GM19351 (cell line): ENCODE results near the gene MTCL1.
"Not testable (repeated sequence)": the region's sequence is repeated elsewhere in the genome, so short reads cannot be mapped to it uniquely, and the experiment has no call there.

Source experiments
- ATAC-seq: cut with Tn5 transposase; IDR thresholded peaks from one replicate; pipeline ENCODE4 v1.9.1; 2021; ENCODE audit warnings: mild to moderate bottlenecking, moderate library complexity; ENCODE audit not compliant: unreplicated experiment

MTCL1 gene

DNA sequence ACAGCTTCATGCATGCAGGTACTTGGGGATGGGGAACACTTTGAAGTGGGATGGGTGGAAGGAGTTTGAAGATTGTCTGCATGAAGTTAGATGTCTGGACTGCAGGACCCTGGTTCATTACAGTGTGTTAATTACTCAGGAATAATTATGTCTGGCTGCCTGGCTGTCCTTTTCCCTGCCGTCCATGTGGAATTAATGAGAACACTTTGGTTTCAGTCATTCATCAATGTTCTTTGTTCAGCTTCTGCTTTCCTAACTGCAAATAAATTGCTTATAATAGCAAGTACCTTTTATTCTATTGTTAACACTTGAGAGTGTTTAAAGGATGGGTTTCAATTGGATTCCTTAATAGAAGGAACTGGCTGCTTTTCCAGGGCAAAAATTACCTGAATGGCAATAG, 35.8 kb downstream of the MTCL1 start:
- no peak for ATAC-seq

DNA sequence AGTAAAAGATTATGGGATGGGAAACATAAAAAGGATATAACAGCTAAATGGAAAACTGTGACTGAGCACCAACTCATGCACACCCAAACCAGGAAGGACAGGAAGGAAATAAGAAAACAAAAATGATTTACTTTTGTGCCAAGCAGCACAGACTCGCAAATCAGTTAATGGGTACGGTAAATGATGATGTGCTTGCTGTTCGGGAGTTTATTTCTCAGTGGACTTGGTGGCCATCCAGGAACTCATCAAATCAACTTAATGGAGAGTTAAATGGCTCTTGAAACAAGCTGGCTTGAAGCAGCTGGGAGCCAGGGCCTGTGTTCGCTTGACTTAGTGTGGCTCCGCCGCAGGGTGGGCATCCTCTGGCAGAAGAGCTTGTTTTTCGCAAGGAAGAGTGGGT, 36.2 kb downstream of the MTCL1 start:
- no peak for ATAC-seq

DNA sequence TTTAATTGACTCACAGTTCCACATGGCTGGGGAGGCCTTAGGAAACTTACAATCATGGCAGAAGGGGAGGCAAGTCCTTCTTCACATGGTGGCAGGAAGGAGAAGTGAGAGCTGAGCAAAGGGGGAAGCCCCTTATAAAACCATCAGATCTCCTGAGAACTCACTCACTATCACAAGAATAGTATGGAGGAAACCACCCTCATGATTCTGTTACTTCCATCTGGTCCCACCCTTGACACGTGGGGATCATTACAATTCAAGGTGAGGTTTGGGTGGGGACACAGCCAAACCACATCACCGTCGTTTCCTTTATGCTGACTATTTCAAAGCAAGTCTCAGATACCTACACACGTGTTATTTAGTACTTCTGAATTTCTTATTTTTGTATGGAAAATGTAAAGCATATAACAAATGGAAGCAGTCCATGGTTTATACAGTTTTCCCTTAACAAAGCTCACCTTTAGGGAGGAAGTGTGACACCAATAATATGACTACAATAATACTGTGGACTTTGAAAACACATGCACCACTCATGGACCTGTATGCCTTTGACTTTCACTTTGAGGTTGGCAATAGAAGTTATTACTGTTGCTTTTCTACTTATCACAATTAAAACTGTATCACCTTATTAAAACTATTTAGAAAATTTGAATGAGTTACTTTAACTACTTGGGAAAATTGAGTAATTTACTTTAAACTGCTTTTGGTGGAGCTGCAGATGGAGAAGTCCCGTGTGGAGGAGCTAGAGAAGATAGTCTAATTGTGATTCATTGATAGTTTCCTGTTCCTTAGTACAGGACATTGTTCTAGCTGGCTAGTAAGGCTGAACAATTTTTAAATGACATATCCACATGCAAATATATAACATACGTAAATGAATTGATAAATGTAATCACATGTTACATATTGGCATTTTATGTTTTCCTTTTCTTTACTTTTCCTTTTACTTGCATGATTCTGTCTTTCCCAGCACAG, 37.3 kb downstream of the MTCL1 start:
- no peak for ATAC-seq

DNA sequence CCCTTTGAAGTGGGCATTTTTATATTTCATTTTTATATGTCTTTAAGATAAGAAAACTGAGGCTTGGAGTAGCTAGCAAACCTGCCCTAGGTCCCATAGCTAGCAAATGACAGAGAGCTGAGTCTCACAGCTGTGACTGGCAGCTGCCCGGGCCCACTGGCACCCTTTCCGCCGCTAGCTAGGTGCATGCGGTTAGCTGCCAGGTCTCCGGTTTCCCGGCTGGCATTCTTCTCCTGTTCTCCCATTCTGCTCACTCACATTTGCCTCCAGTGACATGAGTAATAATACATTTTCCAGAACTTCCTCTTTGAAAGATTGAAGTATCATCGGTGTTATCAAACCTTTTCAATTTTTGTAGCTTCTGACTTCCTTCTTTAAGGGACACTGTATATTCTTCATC, 38.7 kb downstream of the MTCL1 start:
- no peak for ATAC-seq

DNA sequence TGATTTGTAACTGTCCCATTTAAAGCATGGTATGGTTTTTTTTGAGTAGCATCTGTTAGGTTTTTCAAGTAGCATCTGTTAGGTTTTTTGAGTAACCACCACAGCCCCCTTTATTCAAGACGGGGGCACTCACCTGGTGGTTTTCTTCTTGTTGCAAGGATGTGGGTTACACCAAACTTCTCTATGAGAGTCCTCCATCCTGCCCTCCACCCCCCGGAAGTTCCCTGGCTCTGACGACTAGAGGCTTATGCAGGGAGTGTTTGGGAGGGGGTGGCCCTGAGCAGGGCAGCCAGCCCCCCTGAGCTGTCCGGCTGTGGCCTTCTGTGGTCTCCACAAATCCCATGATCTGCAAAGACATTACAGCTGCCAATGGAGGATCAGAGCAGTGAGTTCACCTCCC, 39.3 kb downstream of the MTCL1 start:
- ATAC-seq, result no peak

DNA sequence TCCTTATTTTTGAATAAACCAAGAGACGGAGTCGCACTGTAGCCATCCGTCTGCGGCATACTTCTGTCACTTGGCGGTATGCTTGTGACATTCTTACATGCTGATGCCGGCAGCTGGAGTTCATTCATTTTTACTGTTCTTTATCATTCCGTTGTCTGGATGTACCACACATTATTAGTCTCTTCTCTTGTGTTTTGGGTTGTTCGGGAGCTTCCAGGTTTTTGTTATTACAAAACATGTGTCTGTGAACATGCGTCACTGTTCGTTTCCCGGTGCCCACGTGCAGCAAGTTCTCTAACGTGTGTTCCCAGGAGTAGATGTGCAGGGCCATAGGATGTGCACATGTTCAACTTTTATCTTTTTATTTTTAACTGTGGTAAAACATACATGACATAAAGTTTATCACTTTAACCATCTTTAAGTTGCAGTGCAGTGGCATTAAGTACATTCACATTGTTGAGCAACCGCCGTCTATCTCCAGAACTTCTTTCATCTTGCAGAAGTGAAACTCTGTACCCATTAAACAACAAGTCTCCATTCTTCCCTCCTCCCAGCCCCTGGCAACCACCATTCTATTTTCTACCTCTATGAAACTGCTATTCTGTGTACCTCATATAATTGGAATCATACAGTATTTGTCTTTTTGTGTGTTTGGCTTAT, 40.1 kb downstream of the MTCL1 start:
- ATAC-seq, result no peak

DNA sequence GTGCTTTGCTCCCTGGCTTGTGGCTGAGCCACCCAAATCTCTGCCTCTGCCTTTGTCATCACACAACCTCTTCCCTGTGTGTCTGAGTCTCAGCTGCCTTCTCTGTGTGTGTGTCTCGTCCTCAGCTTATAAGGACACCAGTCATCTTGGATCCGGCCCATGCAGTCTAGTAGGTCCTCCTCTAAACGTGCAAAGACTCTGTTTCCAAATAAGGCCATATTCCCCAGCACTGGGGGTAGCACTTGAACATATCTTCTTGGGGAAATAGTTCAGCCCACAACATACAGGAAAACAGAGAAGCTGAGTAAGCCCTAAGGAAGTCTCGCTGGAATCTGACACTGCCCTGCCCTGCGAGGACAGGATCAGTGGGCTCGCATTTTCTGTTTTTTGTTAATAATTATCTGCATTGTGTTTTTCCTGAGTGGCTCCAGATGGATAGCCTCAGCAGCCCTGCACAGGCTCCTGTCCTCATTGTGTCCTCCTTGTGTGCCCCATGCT, 42.1 kb downstream of the MTCL1 start:
- ATAC-seq, result no peak

DNA sequence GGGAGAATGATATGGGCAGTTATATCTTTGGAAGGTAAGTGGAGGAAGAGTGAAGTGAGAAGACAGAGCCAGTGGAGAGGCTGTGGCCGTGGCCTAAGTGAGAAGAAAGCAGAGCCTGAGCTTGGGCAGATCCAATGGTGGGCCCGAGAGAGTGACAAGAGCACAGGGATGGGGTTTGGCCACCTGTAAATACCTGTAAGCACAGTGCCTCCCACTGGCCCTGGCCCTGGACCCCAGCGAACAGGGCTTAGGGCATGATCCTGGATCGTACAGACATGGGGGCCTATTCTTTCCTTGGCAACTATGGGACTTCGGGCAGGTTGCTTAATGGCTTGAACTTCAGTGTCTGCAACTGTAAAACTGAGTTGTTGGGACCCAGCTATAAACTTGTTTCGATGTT, 44.1 kb downstream of the MTCL1 start:
- ATAC-seq, result no peak

DNA sequence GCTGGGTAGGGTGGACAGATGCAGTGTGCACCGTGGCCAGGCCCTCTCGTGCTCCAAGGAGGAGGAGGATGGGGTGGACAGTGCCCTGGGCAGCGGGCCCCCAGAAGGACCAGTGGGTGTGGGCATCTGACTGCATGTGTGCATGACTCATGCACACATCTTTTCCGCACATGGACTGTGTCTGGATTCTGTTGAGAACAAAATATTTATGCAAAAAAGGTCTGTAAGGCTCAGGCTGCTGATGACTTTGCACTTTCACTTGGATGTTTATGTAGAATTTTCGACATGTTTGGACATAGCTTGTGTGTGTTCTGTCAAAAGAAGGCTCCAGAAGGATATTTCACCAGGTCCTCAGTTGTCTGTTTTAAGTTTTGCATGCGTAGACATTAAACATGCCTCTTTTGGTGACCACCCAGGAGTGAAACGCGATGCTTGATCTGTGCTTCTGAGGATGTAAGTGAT, 45.6 kb downstream of the MTCL1 start:
- ATAC-seq, result no peak

DNA sequence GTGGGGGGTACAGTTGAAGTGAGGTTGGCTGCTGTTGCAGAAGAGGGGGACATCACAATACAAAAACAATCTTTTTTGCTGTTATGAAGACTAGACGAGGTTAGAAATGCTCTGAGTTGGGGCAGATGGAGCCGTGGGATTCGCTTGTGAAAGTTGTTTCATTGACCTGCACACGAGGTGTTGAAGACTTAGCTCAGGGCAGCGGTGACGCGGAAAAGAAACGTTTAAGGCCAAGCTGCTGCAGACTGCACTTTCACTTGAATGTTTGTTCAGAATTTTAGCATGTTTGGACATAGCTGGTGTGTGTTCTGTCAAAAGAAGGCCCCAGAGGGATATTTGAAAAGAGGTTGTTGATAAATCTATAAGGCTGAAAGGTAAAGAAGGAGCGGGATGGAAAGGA, 46.3 kb downstream of the MTCL1 start:
- no peak for ATAC-seq

DNA sequence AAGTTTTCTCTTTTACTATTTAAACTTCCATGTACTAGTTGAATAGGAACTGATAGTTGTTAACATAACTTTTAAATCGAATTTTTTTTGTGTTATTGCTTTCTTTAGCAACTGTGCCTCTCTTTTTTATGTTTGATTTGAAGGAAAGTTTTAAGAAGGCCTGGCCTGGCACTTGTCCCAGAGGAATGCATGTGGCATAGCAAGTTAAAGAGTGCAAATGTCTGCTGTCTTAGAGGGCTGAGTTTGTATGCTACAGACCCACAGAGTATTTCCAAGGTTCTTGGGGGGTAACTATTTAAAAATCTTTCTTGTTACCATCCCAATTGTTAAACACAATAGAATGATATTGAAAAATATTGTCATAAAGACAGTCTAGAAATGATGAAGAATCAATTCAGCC, 47.0 kb downstream of the MTCL1 start:
- no peak for ATAC-seq

DNA sequence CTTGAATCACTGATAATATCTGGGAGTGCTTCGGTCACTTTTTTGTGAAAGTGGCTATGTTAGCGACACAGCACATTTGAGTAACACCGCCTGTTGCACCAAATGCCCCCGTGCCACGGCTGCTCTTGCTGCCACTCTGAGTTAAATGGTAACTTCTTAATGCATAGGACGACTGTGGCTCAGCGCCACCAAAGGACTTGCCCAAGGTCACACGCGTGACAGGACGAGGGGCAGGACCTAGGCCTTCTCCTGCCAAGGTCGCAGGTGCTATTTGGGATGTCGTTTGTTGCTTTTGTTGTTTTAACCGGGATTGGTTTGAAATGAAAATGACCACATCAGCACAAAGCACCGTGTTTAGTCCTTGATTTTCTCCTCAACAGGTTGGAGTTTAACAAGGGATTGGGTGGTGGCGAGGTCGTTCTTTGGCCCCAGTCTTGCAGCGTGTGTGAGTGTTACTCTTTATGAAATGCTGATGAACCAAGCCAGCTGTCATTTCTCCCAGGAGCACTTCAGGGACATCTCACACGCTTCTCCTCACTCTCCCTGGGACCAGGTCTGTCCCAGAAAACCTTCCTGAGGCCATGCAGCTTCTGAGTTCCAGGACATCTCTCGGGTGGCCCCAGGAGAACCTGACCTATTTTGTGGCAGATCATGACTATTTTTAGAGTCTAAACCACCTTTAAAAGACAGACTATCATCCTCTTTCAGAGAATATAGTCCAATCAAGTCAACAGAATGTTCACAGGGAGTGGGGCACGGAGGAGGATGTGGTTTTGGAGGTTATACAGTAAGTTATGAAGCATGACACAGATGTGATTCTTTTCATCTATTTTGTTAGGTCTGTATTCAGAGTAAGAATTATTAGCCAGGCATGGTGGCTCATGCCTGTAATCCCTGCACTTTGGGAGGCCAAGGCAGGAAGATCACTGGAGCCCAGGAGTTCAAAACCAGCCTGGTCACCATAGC, 49.9 kb downstream of the MTCL1 start:
- peak; percentile 67 for ATAC-seq

DNA sequence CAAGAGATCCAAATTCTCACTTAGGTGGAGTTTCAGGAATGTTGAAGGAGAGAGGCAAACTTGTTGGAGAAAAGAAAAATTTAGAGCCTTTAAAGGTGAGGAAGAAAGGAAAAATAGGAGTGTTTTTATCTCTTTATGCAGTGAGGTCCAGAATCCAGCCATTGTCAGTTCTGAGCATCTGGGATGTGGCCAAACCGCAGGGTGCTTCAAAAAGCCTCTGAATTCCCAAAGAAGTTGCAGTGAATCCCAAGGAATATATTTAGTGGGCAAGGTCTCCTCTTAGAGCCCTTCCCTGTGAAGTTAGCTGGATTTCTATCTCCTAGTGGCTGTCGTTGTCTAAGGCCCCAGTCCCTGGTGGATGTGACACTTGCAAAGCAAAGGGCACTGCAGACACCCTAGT, 51.2 kb downstream of the MTCL1 start:
- ATAC-seq, result no peak

DNA sequence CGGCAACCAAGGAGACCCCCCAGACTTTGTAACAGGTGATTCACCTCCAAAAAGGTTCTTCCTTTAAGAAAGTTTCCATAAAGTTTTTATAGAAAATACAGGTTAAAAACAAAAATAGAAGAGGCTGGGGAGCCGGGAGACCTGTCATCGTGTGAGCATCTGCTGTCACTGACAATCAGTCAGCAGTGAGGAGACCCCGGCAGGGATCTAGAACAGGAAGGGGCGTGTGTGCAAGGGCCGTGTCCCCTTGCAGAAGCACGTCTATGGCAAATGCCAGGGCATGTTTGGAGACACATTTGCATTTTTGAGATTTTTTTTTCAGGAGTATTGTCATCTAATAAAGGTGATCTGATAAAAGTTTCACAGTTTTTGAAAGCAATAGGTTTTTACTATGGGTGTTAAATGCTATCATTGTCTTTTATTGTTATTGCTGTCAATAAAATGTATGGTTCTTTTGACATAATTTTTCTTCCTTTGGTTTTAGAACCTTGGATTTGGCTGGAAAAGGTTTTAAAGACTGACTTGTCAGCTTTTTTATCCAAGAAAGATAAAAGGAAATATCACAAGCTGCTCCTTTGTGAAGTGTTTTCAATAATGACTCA, 52.1 kb downstream of the MTCL1 start:
- no peak for ATAC-seq

DNA sequence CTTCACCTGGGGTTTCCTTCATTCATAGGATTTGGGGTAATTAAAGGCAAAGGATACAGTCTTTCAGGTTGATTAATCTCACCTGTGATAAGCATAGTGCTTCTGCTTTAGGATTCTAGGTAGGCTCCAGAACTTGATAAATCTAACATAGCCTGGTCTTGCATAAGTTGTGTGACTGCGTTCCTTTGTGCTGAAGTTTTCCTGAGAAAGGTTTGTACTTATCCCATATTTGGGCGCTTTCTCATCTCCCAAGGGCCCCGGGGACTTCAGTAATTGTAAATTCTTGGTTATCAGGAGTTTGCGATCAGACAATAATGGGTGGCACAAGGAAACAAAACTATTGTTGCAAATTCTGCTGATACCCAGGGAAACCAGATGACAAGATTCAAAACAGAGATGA, 53.1 kb downstream of the MTCL1 start:
- no peak for ATAC-seq

DNA sequence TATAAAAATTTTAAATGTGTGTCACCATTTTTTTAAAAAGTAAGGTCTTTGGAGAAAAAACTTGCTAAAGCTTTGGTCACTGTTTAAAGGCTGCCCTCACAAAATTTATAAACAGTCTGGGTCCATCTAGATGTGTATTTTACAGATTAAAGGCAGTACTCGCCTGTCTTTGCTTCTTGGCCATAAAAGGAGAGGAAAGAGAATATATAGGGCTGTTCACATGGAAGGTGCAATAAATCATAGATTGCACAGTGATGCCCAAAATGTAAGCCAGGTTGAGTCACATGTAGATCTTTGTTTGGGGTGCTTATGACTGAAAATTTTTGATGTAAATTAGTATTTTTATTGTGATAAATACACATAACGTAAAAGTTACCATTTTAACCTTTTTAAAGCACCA, 55.6 kb downstream of the MTCL1 start:
- no peak for ATAC-seq

DNA sequence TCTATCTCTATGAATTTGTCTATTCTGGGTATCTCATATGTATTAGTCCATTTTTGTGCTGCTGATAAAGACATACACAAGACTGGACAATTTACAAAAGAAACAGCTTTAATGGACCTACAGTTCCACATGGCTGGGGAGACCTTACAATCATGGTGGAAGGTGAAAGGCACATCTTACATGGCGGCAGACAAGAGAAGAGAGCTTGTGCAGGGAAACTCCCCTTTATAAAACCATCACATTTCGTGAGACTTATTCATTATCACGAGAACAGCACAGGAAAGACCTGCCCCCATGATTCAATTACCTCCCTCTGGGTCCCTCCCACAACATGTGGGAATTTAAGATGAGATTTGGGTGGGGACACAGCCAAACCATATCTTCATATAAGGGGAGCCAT, 56.2 kb downstream of the MTCL1 start:
- ATAC-seq, result not testable (repeated sequence)

DNA sequence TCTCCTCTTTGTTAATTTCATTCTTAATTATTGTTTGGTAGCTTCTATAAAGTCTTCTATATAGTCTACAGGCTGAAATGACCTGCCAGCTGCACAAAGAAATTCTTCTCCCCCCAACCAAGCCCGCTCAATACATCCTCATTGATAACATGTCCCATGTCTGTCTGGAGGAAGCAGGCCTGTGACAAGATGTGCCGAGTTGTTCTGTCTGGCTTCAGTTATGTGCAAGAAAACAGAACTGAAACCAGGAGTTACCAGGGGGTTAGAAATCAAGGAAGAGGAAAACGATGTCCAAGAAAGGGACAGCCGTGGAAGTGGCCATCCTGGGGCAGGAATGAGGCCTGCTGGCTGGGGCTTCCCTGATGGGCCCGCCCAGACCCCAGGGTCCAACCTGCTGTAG, 57.6 kb downstream of the MTCL1 start:
- no peak for ATAC-seq

DNA sequence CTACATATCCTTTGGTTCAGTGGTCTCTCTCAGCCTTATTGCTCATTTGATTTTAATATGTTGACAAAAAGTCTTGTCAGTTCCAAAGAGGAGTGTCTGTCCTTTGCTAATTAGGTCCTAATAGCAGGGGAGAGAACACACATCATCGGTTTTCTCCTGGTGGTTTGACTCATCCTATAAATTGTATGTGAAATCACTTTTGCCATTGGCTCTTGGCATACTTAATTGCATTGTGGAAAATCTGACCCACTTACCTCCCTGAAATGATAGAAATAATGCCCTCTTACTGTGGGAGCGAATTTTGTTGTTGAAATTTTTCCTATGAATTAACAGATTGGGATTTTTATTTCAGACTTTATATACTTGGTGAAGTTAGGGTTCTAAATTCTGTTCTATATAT, 58.3 kb downstream of the MTCL1 start:
- no peak for ATAC-seq

DNA sequence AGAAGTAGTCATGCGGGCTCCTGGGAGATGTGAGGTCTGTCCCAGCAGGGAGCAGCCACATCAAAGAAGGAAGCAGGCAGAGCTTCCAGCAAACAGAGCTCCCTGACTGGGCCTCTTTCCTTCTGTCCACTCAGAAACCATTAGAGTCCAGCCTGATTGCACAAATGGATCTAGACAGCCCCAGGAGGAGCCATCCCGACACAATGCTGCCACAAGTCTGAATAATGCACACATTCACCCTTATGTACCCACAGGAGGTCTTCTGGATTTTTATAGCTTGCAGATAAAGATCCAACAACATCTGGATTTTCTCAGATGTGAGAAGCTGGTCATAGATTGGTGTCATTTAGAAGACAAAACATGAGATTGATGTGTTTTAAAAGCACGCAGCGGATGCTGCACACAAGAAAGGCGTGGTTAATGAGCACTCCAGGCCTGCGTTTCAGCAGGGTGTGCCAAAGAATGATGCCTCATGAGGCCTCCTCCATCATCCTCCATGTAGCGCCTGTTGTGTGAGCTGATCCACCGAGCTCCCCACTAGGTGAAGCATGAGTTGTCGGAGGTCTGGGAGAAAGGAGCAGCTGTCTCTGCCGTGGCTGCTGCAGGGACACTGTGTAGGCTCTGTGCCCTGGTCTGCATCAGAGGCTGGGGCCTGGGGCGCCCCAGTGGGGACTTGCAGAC, 60.6 kb downstream of the MTCL1 start:
- no peak for ATAC-seq
